Activated CD8-positive, alpha-beta memory T cell treated with anti-CD3 and anti-CD28 coated beads for 1 hour (primary cell): ENCODE results near the gene NDP.

Source experiments
- DNase-seq, 2 donors: peaks; one replicate each; pipeline ENCODE4 v3.0.0-alpha.2; 2020; ENCODE audit warnings: low read depth in 1 of 2; ENCODE audit errors: extremely low read depth in 1 of 2

The NDP gene

DNA sequence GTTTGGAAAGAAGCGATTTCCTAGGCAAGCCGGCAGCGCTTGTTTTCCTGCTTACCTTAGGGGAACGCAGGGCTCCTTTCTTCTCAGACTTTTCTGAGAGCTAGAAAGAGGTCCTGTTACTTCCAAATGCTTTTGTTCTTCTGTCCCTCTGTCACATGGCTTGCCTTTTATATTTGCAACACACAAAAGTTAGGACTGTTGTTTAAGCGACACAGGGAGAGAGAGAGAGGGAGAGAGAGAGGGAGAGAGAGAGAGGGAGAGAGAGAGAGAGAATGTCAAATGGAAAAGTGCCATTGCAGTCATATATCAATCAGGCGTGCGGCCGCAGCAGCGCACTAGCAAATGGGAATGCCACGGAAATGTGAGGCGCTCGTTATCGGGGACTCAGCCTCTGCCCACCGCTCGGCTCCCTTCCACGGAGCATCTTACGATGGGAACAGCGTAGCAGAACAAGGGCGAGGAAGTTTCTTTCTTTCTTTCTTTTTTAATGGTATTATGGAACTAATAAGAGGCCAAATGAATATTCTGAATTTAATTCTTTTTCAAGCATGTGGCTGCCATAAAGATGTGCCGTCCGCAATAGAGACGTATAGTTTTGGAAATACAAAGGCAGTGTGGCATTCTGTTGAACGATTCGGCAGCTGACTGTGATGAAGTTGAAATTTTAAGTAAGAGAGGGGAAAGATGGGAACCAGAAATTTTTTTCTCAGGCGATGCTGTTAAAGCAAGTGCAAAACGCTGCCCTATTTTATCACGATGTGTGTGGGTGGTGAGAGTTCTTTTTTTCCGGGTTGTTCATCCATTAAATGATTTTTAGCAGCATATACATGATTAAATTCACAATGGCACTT is at the start of gene NDP:
NDP (minus strand) TSS at position 142 of the 851 bp plus-strand sequence. CDS start 14,745 bp downstream, outside the sequence.
- no peak for DNase-seq

- DNase-seq: no peak
Measured at GRCh38 chrX:44022964-44023363, 49.8 kb upstream of the NDP start.

DNA sequence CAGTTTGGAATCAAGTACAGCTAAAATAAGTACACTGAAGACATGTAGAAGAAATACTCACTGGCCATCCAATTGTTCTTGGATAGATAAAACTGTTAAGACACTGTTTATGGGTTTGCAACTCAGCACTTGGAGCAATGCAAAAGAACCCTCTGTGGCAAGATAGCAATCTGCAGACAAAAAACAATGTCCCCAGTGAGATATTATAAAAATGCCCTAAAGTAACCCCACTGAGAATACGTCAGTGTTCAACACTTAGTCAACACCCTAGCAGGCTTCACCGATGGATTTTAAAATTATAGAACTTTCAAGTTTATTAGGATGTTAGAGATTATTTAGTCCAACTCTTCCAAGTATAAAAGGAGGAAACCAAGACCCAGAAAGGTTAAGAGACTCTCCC is 47.5 kb upstream of the NDP start:
- DNase-seq: no peak

GRCh38 chrX:44019911-44020310 is 46.7 kb upstream of the NDP start:
- no peak for DNase-seq

DNA sequence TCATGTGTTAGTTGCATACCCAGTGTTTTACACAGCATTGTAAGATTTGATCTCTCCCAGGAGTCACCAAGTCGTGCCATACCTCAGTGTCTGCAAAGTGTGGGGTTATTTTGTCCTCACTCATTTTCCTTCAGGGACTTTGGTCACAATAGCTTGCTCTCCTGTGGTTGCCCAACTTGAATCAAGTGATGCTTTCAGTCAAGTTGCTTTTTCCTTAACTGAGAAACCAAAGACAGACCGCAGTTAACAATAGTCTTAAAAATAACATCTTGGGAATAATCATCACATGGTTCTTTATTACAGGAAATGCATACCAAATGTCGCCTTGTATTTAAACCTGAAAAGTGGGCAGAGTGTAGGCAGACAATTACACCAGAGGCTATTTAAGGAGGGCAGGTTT is 44.5 kb upstream of the NDP start:
- no peak for DNase-seq

GRCh38 chrX:44016906-44017305 is 43.7 kb upstream of the NDP start:
- no peak for DNase-seq

- peak in 1 of 2 donors; percentile 2 for DNase-seq
Measured at GRCh38 chrX:44012484-44013096, 39.4 kb upstream of the NDP start.

- DNase-seq: no peak
Measured at GRCh38 chrX:44011506-44011905, 38.3 kb upstream of the NDP start.

DNA sequence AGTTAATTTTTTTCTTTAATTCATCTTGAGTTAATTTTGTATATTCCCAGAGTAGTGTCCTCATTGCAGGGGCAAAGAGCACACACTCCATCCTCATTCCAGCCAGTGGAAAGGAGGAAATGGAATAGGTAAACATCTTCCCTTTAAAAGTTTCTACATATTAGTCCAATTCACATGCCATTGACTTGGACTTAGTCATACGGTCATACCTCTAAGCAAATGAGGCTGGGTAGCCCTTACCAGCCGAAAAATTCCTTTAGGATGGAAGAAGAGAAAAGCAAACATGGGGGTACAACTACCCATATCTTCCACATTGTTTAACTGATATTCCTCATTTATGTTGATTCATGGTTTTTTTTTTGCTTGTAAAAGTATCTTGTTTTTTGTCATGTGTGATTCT is 37.4 kb upstream of the NDP start:
- DNase-seq: no peak

GRCh38 chrX:44006081-44006480 is 32.9 kb upstream of the NDP start:
- no peak for DNase-seq

DNA sequence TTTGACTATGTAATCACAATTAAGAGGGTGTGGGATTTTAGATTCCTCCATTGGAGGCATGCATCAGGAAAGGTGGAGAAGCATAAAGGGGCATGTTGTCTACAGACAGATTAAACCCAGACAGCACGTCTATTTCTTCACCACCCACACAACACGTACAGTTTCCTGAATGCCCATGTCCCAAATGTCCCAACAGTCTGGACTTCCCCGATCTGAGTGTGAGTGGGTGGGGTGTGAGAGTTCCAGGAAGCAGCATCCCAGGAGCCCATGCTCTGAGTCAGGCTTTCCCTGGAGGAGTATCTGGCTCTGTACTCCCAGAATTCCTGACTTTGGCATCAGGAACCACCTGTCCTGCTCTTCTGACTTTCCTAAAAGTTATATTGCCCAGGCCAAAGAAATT is 30.8 kb upstream of the NDP start:
- DNase-seq: no peak

DNA sequence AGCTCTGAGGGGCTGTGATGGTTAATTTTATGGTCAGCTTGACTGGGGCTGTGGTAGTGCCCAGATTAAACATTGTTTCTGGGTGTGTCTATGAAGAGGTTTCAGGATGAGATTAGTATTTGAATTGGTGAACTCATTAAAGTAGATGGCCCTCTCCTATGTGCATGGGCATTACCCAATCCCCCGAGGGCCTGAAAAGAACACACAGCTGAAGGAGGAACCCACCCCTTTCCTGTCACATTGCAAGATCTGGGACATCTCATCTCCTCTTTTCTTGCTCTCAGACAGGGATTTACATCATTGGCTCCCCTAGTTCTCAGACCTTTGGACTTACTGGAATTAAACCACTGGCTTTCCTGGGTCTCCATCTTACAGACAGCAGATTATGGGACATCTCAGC is 29.4 kb upstream of the NDP start:
- DNase-seq: no peak

DNA sequence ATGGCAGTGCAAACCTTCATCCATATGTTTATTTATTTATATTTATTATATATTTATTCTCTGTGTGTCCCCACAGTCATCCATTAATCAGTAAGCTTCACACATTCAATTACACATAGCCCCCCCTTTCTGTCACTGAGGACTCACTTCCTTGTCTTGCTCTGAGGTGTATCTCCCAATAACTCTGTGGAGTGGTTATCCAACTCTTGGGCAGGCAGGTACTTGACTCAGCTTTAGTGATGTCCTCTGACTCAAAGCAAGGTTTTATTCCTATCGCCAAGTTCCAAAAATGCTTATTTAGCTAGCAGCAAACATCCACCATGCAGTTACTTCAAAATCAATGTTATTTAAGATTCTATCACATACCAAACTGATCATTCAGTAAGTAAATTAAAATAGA is 25.2 kb upstream of the NDP start:
- no peak for DNase-seq

GRCh38 chrX:43996491-43996890 is 23.3 kb upstream of the NDP start:
- no peak for DNase-seq

GRCh38 chrX:43986083-43986482 is 12.9 kb upstream of the NDP start:
- DNase-seq: no peak

- DNase-seq: no peak
Measured at GRCh38 chrX:43985511-43985910, 12.3 kb upstream of the NDP start.

- DNase-seq: no peak
Measured at GRCh38 chrX:43978226-43978625, 5.0 kb upstream of the NDP start.

GRCh38 chrX:43976205-43976604 is 3.0 kb upstream of the NDP start:
- DNase-seq: no peak

GRCh38 chrX:43975796-43976195 is 2.6 kb upstream of the NDP start:
- DNase-seq: no peak

DNA sequence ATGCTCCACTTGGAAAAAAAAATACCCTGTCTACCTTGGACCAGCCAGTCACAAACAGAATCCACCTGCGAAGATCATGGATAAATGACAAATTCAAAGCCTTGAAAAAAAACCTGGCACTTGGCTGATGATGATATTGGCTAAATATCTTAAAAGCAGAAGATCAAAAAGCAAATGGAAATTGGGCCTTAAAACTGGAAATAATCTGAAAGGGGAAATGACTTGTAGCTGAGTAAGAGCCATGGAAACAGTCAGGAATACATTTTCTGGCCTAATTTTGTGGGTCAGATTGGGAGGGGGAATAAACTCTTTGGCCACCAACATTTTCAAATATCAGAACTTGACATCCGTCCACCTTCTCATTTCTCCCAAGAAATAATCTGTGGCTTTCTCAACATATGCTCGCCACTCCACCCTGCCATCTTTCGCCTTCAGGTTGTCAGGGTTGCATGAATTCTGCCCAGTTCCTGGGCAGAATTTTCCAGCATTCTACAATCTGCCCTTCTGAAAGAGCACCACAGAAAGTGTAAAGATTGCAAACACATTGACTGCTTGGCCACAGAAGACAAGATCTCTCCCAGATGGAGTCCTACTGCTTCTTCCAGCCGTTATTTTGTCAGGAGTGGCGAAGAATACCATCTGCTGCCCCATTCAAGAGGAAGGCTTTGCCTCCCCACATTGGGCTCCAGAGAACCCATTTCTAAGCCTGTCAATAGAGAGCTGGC is 1.7 kb upstream of the NDP start:
- no peak for DNase-seq

DNA sequence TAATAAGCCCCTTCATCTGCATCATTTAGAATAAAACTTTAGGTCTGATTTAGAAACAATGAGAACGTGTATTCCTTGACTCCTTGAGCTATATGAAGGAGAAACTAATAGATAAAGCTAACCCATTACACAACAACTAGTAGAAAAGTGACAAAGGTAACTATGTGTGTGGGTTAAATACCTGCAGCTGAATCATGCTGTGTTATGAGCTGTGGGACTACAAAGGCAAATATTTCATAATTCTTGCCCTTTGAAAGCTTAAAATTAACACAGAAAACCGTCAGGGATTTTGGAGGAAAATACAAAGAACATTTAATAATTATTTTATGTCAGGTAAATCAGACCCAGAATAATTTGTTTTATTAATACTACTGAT is 898 bp upstream of the NDP start:
- DNase-seq: no peak
